Activated T-helper 2 cell treated with anti-CD3 and anti-CD28 coated beads, Interferon-gamma antibody, Interleukin-2, Interleukin-4, amounts not matched to agents 10 μg/mL and 5 μg/mL and 100 μg/mL, durations not matched to agents 14 hours and 24 hours and 36 hours (primary cell): ENCODE measurements around the gene SLC44A3. TPM values are rescaled to one million over a fixed set of nuclear protein-coding genes. Genes with fewer than 3 reads are reported as not detected.

Experiments
- total RNA-seq: library from RNA; stranded (reverse); gene quantifications from 2 replicates; pipeline ENCODE4 v1.2.3, GENCODE V29; 2022

SLC44A3 gene
- total RNA-seq, 1 donor from 2014 or later = not detected

Other genes starting within 250 kb of the SLC44A3 start
- gene CNN3, start 106.8 kb downstream of the SLC44A3 start, total RNA-seq = 2.6 and 2.7 TPM in 2 replicates